ENCODE data around the gene PPP1R27.

PPP1R27 gene

GRCh38 chr17:81838753-81839255 is 4.0 kb upstream of the PPP1R27 start:
- ATAC-seq (ENCODE audit: insufficient read depth, low read depth) (no peak), DNase-seq (no peak)
- no peak for TF ChIP-seq CTCF (IDR thresholded peaks at IDR 0.05; ENCODE audit: borderline replicate concordance, extremely low read depth, low read length, poor library complexity, severe bottlenecking)
- no peak for TF ChIP-seq EZH2 (IDR thresholded peaks at IDR 0.05; ENCODE audit: borderline replicate concordance, low read depth, low read length, severe bottlenecking)
- no peak overlapping the region for H3K27ac ChIP-seq (ENCODE audit: low read length)
- H3K36me3 ChIP-seq (ENCODE audit: insufficient read depth, low read length), result peaks cover 14% of the 10 kb centered on the region
- H3K9me3 ChIP-seq (ENCODE audit: insufficient read depth, low read length, severe bottlenecking), result no peaks in the 10 kb centered on the region
- no peak overlapping the region for H3K4me3 ChIP-seq (ENCODE audit: low read depth in 1 of 2, low read length in 2 of 2)
- H4K20me1 ChIP-seq (ENCODE audit: insufficient read depth, low read length), result peaks cover 11% of the 10 kb centered on the region
- H3K79me2 ChIP-seq (ENCODE audit: insufficient read depth, low read length), result peaks cover 3% of the 10 kb centered on the region
- no peaks in the 10 kb centered on the region for H3K27me3 ChIP-seq (ENCODE audit: insufficient read depth, low read length, poor library complexity)
- no peak overlapping the region for H3K4me2 ChIP-seq (ENCODE audit: insufficient read depth, low read length)
- no peak overlapping the region for H3K9ac ChIP-seq (ENCODE audit: low read depth, low read length)
- peaks cover 8% of the 10 kb centered on the region for H3K4me1 ChIP-seq (ENCODE audit: insufficient read depth, low read length)
- no peak overlapping the region for H2AFZ ChIP-seq (ENCODE audit: low read depth, low read length)

GRCh38 chr17:81837641-81838040 is 2.8 kb upstream of the PPP1R27 start:
- H3K36me3 ChIP-seq (ENCODE audit: insufficient read depth, low read length), result peaks cover 2% of the 10 kb centered on the region
- no peak overlapping the region for H3K27ac ChIP-seq (ENCODE audit: low read length)
- no peak overlapping the region for H2AFZ ChIP-seq (ENCODE audit: low read depth, low read length)
- no peak overlapping the region for H3K4me2 ChIP-seq (ENCODE audit: insufficient read depth, low read length)
- no peaks in the 10 kb centered on the region for H3K27me3 ChIP-seq (ENCODE audit: insufficient read depth, low read length, poor library complexity)
- no peak overlapping the region for H3K4me3 ChIP-seq (ENCODE audit: low read depth in 1 of 2, low read length in 2 of 2)
- no peak overlapping the region for H3K9ac ChIP-seq (ENCODE audit: low read depth, low read length)
- H3K9me3 ChIP-seq (ENCODE audit: insufficient read depth, low read length, severe bottlenecking), result no peaks in the 10 kb centered on the region
- peaks cover 9% of the 10 kb centered on the region for H3K79me2 ChIP-seq (ENCODE audit: insufficient read depth, low read length)
- DNase-seq (no peak), ATAC-seq (ENCODE audit: insufficient read depth, low read depth) (no peak)
- peaks cover 14% of the 10 kb centered on the region for H3K4me1 ChIP-seq (ENCODE audit: insufficient read depth, low read length)
- peaks cover 5% of the 10 kb centered on the region for H4K20me1 ChIP-seq (ENCODE audit: insufficient read depth, low read length)
- no peak for TF ChIP-seq EZH2 (IDR thresholded peaks at IDR 0.05; ENCODE audit: borderline replicate concordance, low read depth, low read length, severe bottlenecking)
- no peak for TF ChIP-seq CTCF (IDR thresholded peaks at IDR 0.05; ENCODE audit: borderline replicate concordance, extremely low read depth, low read length, poor library complexity, severe bottlenecking)

- H3K9me3 ChIP-seq (ENCODE audit: insufficient read depth, low read length, severe bottlenecking), result no peaks in the 10 kb centered on the region
- no peaks in the 10 kb centered on the region; the same call in 1 of the 2 replicates for H3K36me3 ChIP-seq (ENCODE audit: insufficient read depth, low read length)
- TF ChIP-seq CTCF (IDR thresholded peaks at IDR 0.05; ENCODE audit: borderline replicate concordance, extremely low read depth, low read length, poor library complexity, severe bottlenecking), result no peak
- ATAC-seq (ENCODE audit: insufficient read depth, low read depth), result no peak
- peaks cover 31% of the 10 kb centered on the region for H3K4me1 ChIP-seq (ENCODE audit: insufficient read depth, low read length)
- H3K9ac ChIP-seq (ENCODE audit: low read depth, low read length), result peak overlapping the region; percentile 92
- no peaks in the 10 kb centered on the region for H3K27me3 ChIP-seq (ENCODE audit: insufficient read depth, low read length, poor library complexity)
- H3K4me3 ChIP-seq (ENCODE audit: low read depth in 1 of 2, low read length in 2 of 2), result peak overlapping the region; percentile 56 to 80
- H3K27ac ChIP-seq (ENCODE audit: low read length), result peak overlapping the region; percentile 89
- H3K4me2 ChIP-seq (ENCODE audit: insufficient read depth, low read length), result peak overlapping the region; percentile 100
- H2AFZ ChIP-seq (ENCODE audit: low read depth, low read length), result peak overlapping the region; percentile 64
- H4K20me1 ChIP-seq (ENCODE audit: insufficient read depth, low read length), result peaks cover 13% of the 10 kb centered on the region
- no peak for DNase-seq
- H3K79me2 ChIP-seq (ENCODE audit: insufficient read depth, low read length), result peaks cover 37% of the 10 kb centered on the region
Measured at GRCh38 chr17:81833921-81834830, 674 bp downstream of the PPP1R27 start.

Data from DND-41 (cell line).